GM18951 (cell line): ENCODE measurements around the gene NUP88.

ENCODE experiments used
- POLR2A ChIP-seq: IDR thresholded peaks from 4 replicates; pipeline ENCODE4 v1.6.1; 2011; ENCODE audit warnings: mild to moderate bottlenecking; ENCODE audit not compliant: insufficient read length, insufficient read depth; ENCODE audit errors: extremely low read depth
- in situ Hi-C: fragments of 300-500 bp; cut with MboI; formaldehyde crosslinking; loops from one replicate; pipeline ENCODE4 v1.12.0; 2022; ENCODE audit warnings: low sequenced_read_pairs, mixed read lengths, inconsistent platforms; ENCODE audit not compliant: unreplicated experiment

The NUP88 gene

GRCh38 chr17:5405400-5405799 is 14.1 kb downstream of the NUP88 start:
- no peak for TF ChIP-seq POLR2A
- in situ Hi-C loops: no loop called here

GRCh38 chr17:5399767-5400166 is 19.7 kb downstream of the NUP88 start:
- no peak for TF ChIP-seq POLR2A

GRCh38 chr17:5396612-5397011 is 22.9 kb downstream of the NUP88 start:
- in situ Hi-C loops: no loop called here
- TF ChIP-seq POLR2A: no peak

More at GRCh38 chr17:5399767-5400166, 19.7 kb downstream of the NUP88 start:
- in situ Hi-C loops: no loop called here

- no peak for TF ChIP-seq POLR2A
- in situ Hi-C loops: no loop called here
Observed at GRCh38 chr17:5391678-5392077, 27.8 kb downstream of the NUP88 start.

GRCh38 chr17:5381542-5381941 is 37.9 kb downstream of the NUP88 start:
- in situ Hi-C loops: no loop called here

GRCh38 chr17:5380491-5381135 is 38.8 kb downstream of the NUP88 start:
- in situ Hi-C loops: no loop called here

More at GRCh38 chr17:5381542-5381941, 37.9 kb downstream of the NUP88 start:
- TF ChIP-seq POLR2A: no peak

GRCh38 chr17:5379351-5380107 is 39.9 kb downstream of the NUP88 start:
- TF ChIP-seq POLR2A: no peak
- in situ Hi-C loops: no loop called here

More at GRCh38 chr17:5380491-5381135, 38.8 kb downstream of the NUP88 start:
- TF ChIP-seq POLR2A: no peak

- TF ChIP-seq POLR2A: no peak
- in situ Hi-C loops: no loop called here
Observed at GRCh38 chr17:5378566-5379207, 40.8 kb downstream of the NUP88 start.

- in situ Hi-C loops: no loop called here
- TF ChIP-seq POLR2A: no peak
Observed at GRCh38 chr17:5373112-5373511, 46.4 kb downstream of the NUP88 start.

GRCh38 chr17:5370411-5370810 is 49.1 kb downstream of the NUP88 start:
- in situ Hi-C loops: no loop called here
- no peak for TF ChIP-seq POLR2A

- no peak for TF ChIP-seq POLR2A
- in situ Hi-C loops: no loop called here
Observed at GRCh38 chr17:5365831-5366230, 53.6 kb downstream of the NUP88 start.

GRCh38 chr17:5364696-5365095 is 54.8 kb downstream of the NUP88 start:
- in situ Hi-C loops: no loop called here
- TF ChIP-seq POLR2A: no peak

GRCh38 chr17:5364156-5364555 is 55.3 kb downstream of the NUP88 start:
- no peak for TF ChIP-seq POLR2A
- in situ Hi-C loops: no loop called here
